Muscle of arm (tissue), 12 donors: Measurements from ENCODE around the gene RAMACL. TPM values are rescaled to one million over a fixed set of nuclear protein-coding genes. Genes with fewer than 3 reads are reported as not detected.

Source experiments
- DNase-seq: peaks from one replicate; pipeline ENCODE4 v3.0.0-alpha.2; 2013
- polyA plus RNA-seq, 12 donors: library from polyadenylated mRNA; unstranded; fragments of 120-200 nt; gene quantifications; one replicate each; pipeline ENCODE4 v1.2.1, GENCODE V29; 2013; ENCODE audit not compliant: insufficient read length in 12 of 12

The RAMACL gene
- polyA plus RNA-seq, 12 donors, result 0.15 to 2.7 (median 0.23) TPM; not detected in 5

DNA sequence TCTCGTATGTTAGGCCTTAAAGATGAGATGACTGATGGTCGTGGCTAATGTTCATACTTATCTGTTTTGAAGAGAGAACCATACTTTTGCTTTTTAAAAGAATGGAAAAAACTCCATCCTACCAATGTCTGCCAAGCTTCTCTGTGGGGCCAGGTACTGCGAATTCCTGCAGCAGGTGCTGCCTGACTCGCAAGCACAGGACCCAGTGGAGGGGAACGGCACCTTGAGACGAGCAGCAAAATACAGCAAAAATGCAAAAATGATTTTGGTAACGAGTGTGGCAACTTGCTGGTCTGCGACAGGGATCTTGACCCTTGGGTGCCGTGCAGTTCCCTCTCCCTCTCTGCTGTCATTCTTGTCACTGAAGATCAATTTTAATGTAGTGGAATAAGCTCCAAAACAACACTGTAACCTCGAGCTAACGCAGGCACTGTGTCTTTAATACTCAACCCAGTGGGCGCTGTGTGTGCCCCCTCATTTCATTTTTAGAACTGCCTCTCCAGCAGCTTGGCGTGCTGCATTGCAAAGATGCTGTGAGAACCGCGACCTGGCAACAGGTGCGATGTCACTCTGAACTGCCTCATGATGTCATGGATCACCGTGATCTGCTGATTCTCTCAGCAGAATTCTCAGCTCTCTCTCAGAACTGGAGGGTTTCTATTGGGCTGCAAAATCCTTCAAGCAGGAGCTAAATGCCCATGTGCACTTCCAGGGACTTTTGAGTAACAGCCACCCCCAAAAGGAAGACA is 51.6 kb downstream of the RAMACL start:
- DNase-seq, result no peak

- DNase-seq, result no peak
These were observed 53.2 kb downstream of the RAMACL start for GRCh38 chr6:166533205-166533824.

Other genes starting within 250 kb of the RAMACL start
- 10 to 100 TPM in 11 of 12 donors, not detected in 1; 21.8 to 45.8 (median 37.6) TPM for gene SFT2D1, start 244.1 kb downstream of the RAMACL start, polyA plus RNA-seq
- 10 to 100 TPM in 11 of 12 donors, not detected in 1; 52.6 to 90.8 (median 71.7) TPM for gene MPC1, start 203.7 kb downstream of the RAMACL start, polyA plus RNA-seq
- gene RPS6KA2, start 40.6 kb upstream of the RAMACL start, polyA plus RNA-seq, result 10 to 100 TPM in 11 of 12 donors, not detected in 1; 19.6 to 30.3 (median 25.5) TPM